ENCODE results near the gene LIG4.

Gene LIG4

GRCh38 chr13:108215436-108215835 lies at the start of gene LIG4:
Gene LIG4 (minus strand): TSS chr13:108215536. CDS start chr13:108211268, 4,268 bp downstream.
- Histone ChIP-seq H2AFZ (ENCODE audit: low read depth, low read length, severe bottlenecking) (peak within 1 kb of the TSS; percentile 77), H3K9ac (ENCODE audit: low read length) (peak within 1 kb of the TSS; percentile 49), H4K20me1 (ENCODE audit: low read depth, low read length) (0 out of 2 replicates have a peak, but pooled peaks cover 3% of the 10 kb centered on the region), H3K4me3 (ENCODE audit: insufficient read depth, low read length, poor library complexity, severe bottlenecking) (peak within 1 kb of the TSS; percentile 73), H3K36me3 (ENCODE audit: low read length) (peaks cover 15% of the 10 kb centered on the region; the same call in 1 of the 2 replicates), H3F3A (ENCODE audit: insufficient read depth) (peaks cover 24% of the 10 kb centered on the region), H3K9me3 (ENCODE audit: insufficient read depth, low read length) (no peaks in the 10 kb centered on the region), H3K4me2 (ENCODE audit: low read depth, low read length, poor library complexity, severe bottlenecking) (peak within 1 kb of the TSS; percentile 91), H3K27ac (ENCODE audit: low read depth, low read length) (peak within 1 kb of the TSS; percentile 58), H3K79me2 (ENCODE audit: insufficient read depth, low read length) (peaks cover 35% of the 10 kb centered on the region), H3K9me2 (replicated peaks; ENCODE audit: insufficient read depth, low read length) (no peaks in the 10 kb centered on the region), H3K27me3 (ENCODE audit: low read length) (no peaks in the 10 kb centered on the region)
- no peak for TF ChIP-seq EZH2phosphoT487 (conservative IDR thresholded peaks at IDR 0.05; ENCODE audit: low read length)
- TF ChIP-seq CTCF (IDR thresholded peaks at IDR 0.05; ENCODE audit: insufficient read depth, low read length, poor library complexity, severe bottlenecking), result no peak

GRCh38 chr13:108263621-108264355 lies 48.5 kb upstream of the LIG4 start:
- Histone ChIP-seq H4K20me1 (ENCODE audit: low read depth, low read length) (no peaks in the 10 kb centered on the region), H2AFZ (ENCODE audit: low read depth, low read length, severe bottlenecking) (no peak overlapping the region), H3K36me3 (ENCODE audit: low read length) (no peaks in the 10 kb centered on the region), H3K4me2 (ENCODE audit: low read depth, low read length, poor library complexity, severe bottlenecking) (no peak overlapping the region), H3K9me3 (ENCODE audit: insufficient read depth, low read length) (no peaks in the 10 kb centered on the region), H3K27ac (ENCODE audit: low read depth, low read length) (no peak overlapping the region), H3K27me3 (ENCODE audit: low read length) (no peaks in the 10 kb centered on the region), H3K79me2 (ENCODE audit: insufficient read depth, low read length) (no peaks in the 10 kb centered on the region), H3K4me3 (ENCODE audit: insufficient read depth, low read length, poor library complexity, severe bottlenecking) (no peak overlapping the region), H3K9me2 (replicated peaks; ENCODE audit: insufficient read depth, low read length) (no peaks in the 10 kb centered on the region), H3F3A (ENCODE audit: insufficient read depth) (no peaks in the 10 kb centered on the region), H3K9ac (ENCODE audit: low read length) (no peak overlapping the region)
- TF ChIP-seq EZH2phosphoT487 (conservative IDR thresholded peaks at IDR 0.05; ENCODE audit: low read length) (no peak), CTCF (IDR thresholded peaks at IDR 0.05; ENCODE audit: insufficient read depth, low read length, poor library complexity, severe bottlenecking) (no peak)

GRCh38 chr13:108257248-108257647 lies 41.9 kb upstream of the LIG4 start:
- H3K27me3 ChIP-seq (ENCODE audit: low read length), result no peaks in the 10 kb centered on the region
- H3K79me2 ChIP-seq (ENCODE audit: insufficient read depth, low read length), result no peaks in the 10 kb centered on the region
- H3K9ac ChIP-seq (ENCODE audit: low read length), result no peak overlapping the region
- no peak overlapping the region for H3K4me3 ChIP-seq (ENCODE audit: insufficient read depth, low read length, poor library complexity, severe bottlenecking)
- no peaks in the 10 kb centered on the region for H4K20me1 ChIP-seq (ENCODE audit: low read depth, low read length)
- H3K4me2 ChIP-seq (ENCODE audit: low read depth, low read length, poor library complexity, severe bottlenecking), result no peak overlapping the region
- H3K9me3 ChIP-seq (ENCODE audit: insufficient read depth, low read length), result no peaks in the 10 kb centered on the region
- no peak overlapping the region for H2AFZ ChIP-seq (ENCODE audit: low read depth, low read length, severe bottlenecking)
- H3K9me2 ChIP-seq (replicated peaks; ENCODE audit: insufficient read depth, low read length), result no peaks in the 10 kb centered on the region
- no peak for TF ChIP-seq EZH2phosphoT487 (conservative IDR thresholded peaks at IDR 0.05; ENCODE audit: low read length)
- no peak for TF ChIP-seq CTCF (IDR thresholded peaks at IDR 0.05; ENCODE audit: insufficient read depth, low read length, poor library complexity, severe bottlenecking)
- H3F3A ChIP-seq (ENCODE audit: insufficient read depth), result no peaks in the 10 kb centered on the region
- H3K36me3 ChIP-seq (ENCODE audit: low read length), result no peaks in the 10 kb centered on the region
- no peak overlapping the region for H3K27ac ChIP-seq (ENCODE audit: low read depth, low read length)
